GM23338 (cell line): ENCODE results near the gene PALS2.

Experiments
- CTCF ChIP-seq, 2 experiments: fragments of 200-600 bp in 1 of 2; sonication (generic) in 1 of 2; conservative IDR thresholded peaks; 2 replicates each; pipeline versions ENCODE4 v1.5.1 to v1.6.1; 2016 to 2017; ENCODE audit warnings: antibody characterized with exemption in 2 of 2, low read depth in 2 of 2, mild to moderate bottlenecking in 2 of 2, moderate library complexity in 1 of 2
- ETS1 ChIP-seq: IDR thresholded peaks from 2 replicates; pipeline ENCODE4 v1.6.1; 2016; ENCODE audit warnings: antibody characterized with exemption
- EZH2 ChIP-seq: fragments of 200-600 bp; sonication (generic); IDR thresholded peaks from one replicate; pipeline ENCODE4 v1.8.0; 2017; ENCODE audit warnings: antibody characterized with exemption, mild to moderate bottlenecking, low read depth; ENCODE audit not compliant: unreplicated experiment
- POLR2AphosphoS5 ChIP-seq: IDR thresholded peaks from 2 replicates; pipeline ENCODE4 v1.6.1; 2016; ENCODE audit warnings: antibody characterized with exemption, low read depth
- REST ChIP-seq: IDR thresholded peaks from one replicate; pipeline ENCODE4 v1.6.1; 2018; ENCODE audit warnings: antibody characterized with exemption; ENCODE audit not compliant: unreplicated experiment

- TF ChIP-seq REST: no peak
- TF ChIP-seq EZH2: no peak
- TF ChIP-seq CTCF (conservative IDR thresholded peaks at IDR 0.05; ENCODE audit: low read depth in 2 of 2): no peak
- TF ChIP-seq POLR2AphosphoS5: no peak
- TF ChIP-seq ETS1: no peak
Observed at GRCh38 chr7:24572016-24572392, 1.2 kb upstream of the PALS2 start.
